ENCODE data around the gene SLC7A11.

SLC7A11 gene

DNA sequence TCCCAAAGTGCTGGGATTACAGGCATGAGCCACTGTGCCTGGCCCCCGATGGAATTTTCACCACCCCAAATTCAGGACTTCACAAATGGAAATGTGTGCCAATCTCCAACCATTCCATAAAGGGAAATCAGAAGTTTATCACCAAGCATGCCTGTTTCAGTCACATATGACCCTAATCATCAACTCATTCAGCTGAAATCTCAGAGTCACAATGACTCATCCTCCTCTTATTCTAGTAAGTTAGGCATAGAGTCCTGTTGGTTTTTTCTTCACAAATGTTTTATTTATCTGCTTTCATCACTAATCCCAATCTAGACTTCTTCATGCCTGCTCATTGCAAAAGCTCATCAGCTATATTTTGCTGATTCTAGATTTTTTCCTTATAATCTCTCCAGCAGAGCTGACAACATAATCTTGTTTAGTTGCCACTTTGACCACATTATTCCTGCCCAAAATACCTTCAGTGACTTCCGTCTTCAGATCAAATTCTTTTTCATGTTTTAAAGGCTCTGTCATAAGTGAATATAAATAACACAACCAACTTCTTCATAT lies 83.3 kb downstream of the SLC7A11 start:
- no peak for DNase-seq

DNA sequence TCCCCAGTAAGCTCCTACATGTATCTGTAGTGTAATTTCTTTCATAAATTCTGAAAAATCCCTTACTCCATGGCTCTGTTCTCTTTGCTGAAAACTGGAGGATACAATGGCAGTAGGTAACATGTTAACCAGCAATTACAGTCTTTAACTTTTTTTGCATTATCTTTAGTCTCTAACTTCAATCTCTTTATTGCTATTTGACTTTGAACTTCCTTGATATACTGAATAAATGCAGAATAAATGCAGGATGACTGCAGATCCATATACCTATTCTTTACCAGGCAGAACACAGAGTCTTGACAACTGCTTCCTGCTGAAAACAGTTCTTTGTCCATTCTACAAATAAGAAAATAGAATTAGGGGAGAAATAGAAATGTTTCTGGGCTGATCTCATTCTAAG lies 101.3 kb downstream of the SLC7A11 start:
- DNase-seq = no peak

DNA sequence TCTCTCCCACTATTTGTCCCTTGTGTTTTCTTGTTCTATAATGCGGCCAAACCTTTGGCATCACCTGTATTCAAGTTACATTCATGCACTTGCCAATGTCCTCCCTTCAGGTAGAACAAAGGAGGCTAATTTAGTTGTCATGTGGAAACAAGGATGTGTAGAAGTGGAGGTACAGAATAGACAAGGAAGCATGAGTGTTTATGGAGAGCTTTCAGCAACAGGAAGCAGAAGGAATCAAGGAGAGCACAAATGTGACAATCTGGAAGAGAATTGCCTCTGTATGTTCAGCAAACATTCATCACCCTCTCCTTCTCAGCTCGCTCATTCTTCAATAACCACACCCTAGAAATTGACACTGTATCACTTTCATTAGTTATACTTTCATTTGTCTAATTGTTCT lies 103.4 kb downstream of the SLC7A11 start:
- no peak for DNase-seq

DNA sequence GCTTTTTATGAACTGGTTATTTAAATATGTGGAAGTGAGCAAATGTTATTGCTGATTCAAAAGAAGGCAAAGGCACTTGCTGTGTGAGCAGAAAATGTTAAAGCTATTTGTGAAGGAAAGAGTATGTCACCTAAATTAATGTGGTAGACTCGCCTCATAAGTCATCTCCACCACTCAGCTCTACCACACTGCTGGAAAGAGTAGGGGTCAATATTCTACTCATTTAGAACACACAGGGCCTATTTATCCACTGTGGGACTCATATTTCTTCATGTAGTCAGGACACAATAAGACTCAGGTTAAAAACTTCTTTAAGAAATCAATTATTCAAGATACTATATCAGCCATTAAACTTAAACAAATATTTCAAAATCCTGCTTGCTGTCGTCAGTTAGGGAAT lies 106.5 kb downstream of the SLC7A11 start:
- DNase-seq = no peak

DNA sequence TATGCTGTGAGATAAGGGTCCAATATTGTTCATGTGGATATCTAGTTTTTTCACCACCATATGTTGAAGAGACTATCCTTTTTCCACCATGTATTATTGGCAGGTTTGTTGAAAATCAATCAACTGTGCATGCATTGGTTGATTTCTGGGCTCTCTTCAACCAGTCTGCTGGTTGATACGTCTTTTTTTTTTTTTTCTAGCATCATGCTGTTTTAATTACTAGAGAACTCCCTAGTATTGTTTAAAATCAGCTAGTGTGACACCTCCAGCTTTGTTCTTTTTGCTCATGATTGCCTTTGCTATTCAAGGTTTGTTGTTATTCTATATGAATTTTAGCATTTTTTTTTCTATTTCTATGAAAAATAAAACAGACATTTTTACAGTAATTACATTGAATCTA lies 123.9 kb downstream of the SLC7A11 start:
- DNase-seq = no peak

DNA sequence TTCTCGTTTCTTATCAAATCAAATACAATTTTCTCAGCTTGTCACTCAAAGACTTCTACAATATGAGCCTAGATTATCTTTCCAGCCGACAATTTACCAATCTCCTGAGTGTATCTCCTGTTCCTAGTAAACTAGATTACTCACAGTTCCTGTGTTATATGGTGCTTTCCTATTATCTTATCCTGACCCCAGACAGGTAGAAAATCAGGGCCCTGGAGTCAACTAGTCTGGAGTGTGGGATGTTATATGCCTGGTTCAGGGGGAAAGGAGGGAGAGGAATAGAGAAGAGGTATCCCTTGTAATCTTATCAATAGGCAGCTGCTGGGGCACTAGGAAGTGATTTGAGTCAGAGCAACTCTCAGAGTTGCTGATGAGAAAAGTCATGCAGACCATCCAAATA lies 127.1 kb downstream of the SLC7A11 start:
- DNase-seq = no peak

DNA sequence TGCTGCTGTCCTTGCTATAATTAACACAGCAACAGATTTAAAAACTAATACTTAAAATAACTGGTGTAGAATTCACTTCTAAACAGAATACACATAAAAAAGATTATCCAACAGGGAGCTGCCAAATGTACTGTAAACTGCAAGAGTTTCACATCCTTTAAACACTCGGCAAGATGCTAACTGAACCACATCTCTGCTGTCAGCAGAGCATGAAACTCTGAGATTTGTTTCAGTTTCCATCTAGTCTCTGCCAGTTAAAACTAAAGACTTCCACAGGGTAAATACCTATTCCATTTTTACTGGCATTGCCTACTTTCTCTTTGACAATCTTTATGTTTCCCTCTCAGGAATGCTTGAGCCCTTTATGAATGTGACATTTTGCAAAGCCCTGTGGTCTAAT lies 127.7 kb downstream of the SLC7A11 start:
- DNase-seq = no peak

All from CD4-positive, alpha-beta T cell treated with Interleukin-21 for 1 hour (primary cell).